ENCODE measurements around the gene NPHP4. TPM values are rescaled to one million over a fixed set of nuclear protein-coding genes. Genes with fewer than 3 reads are reported as not detected.

NPHP4 gene
- polyA plus RNA-seq, 1 of the 3 experiments (the other 2 are of a cell fraction): 7.0 TPM

DNA sequence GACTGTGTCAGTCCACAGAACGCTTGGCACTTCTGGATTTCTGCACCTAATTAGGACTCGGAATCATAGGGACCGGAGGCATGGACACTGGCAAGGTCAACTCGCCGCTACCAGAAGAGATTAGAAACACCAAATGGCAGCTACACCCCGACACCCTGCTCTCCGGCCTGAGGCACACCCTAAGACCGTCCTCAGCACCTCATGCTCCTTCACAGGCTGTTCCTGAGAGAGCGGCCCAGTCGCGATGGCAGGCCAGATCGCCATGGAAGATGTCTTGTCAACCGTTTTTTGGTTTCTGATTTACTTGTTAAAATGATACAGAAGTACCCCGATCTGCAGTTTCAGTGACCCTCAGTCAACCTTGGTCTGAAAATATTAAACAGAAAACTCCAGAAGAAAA lies 46.8 kb downstream of the NPHP4 start:
- no peaks in the 10 kb centered on the region for H4K20me1 ChIP-seq (ENCODE audit: insufficient read depth)
- ChIA-PET POLR2A (no interaction called here), CTCF (no interaction called here)
- no peak overlapping the region for H3K9ac ChIP-seq
- no peaks in the 10 kb centered on the region for H3K9me2 ChIP-seq
- H3F3A ChIP-seq (replicated peaks; ENCODE audit: insufficient read depth): no peaks in the 10 kb centered on the region
- no peaks in the 10 kb centered on the region for H3K79me2 ChIP-seq (ENCODE audit: insufficient read depth)
- no peak overlapping the region for H3K4me3 ChIP-seq (ENCODE audit: low read depth in 2 of 2, low read length in 1 of 2)
- no peak overlapping the region for H3K27ac ChIP-seq (ENCODE audit: low read depth in 2 of 2, low read length in 1 of 2)
- peaks cover 0 to 5% of the 10 kb centered on the region in 2 experiments; a peak in 1 of 4 replicates for H3K4me1 ChIP-seq (ENCODE audit: control insufficient read depth in 1 of 2, insufficient read depth in 2 of 2, low read depth in 1 of 2, low read length in 1 of 2)
- no peaks in the 10 kb centered on the region for H3K27me3 ChIP-seq (ENCODE audit: insufficient read depth)
- no peak overlapping the region for H2AFZ ChIP-seq (ENCODE audit: low read depth)
- WGBS (ENCODE audit: low lambda C conversion rate): 91% methylated on average over 10 of the region's 14 CpGs
- TF ChIP-seq, protein P1, sequence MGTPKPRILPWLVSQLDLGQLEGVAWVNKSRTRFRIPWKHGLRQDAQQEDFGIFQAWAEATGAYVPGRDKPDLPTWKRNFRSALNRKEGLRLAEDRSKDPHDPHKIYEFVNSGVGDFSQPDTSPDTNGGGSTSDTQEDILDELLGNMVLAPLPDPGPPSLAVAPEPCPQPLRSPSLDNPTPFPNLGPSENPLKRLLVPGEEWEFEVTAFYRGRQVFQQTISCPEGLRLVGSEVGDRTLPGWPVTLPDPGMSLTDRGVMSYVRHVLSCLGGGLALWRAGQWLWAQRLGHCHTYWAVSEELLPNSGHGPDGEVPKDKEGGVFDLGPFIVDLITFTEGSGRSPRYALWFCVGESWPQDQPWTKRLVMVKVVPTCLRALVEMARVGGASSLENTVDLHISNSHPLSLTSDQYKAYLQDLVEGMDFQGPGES (IDR thresholded peaks at IDR 0.05; ENCODE audit: low read depth, low read length): no peak
- no peak for TF ChIP-seq SIN3A (IDR thresholded peaks at IDR 0.05; ENCODE audit: borderline replicate concordance, low read depth, low read length)
- no peak for TF ChIP-seq RCOR1 (IDR thresholded peaks at IDR 0.05; ENCODE audit: low read length)
- no peak for TF ChIP-seq TAF1 (IDR thresholded peaks at IDR 0.05; ENCODE audit: borderline replicate concordance, low read depth, low read length)
- no peak for TF ChIP-seq MXI1 (IDR thresholded peaks at IDR 0.05; ENCODE audit: low read depth, low read length)
- TF ChIP-seq, protein P2, sequence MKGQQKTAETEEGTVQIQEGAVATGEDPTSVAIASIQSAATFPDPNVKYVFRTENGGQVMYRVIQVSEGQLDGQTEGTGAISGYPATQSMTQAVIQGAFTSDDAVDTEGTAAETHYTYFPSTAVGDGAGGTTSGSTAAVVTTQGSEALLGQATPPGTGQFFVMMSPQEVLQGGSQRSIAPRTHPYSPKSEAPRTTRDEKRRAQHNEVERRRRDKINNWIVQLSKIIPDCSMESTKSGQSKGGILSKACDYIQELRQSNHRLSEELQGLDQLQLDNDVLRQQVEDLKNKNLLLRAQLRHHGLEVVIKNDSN (IDR thresholded peaks at IDR 0.05; ENCODE audit: borderline replicate concordance, low read depth): no peak
- TF ChIP-seq GATA2 (CRISPR knock-in tag; IDR thresholded peaks at IDR 0.05): no peak
- TF ChIP-seq, protein P3, sequence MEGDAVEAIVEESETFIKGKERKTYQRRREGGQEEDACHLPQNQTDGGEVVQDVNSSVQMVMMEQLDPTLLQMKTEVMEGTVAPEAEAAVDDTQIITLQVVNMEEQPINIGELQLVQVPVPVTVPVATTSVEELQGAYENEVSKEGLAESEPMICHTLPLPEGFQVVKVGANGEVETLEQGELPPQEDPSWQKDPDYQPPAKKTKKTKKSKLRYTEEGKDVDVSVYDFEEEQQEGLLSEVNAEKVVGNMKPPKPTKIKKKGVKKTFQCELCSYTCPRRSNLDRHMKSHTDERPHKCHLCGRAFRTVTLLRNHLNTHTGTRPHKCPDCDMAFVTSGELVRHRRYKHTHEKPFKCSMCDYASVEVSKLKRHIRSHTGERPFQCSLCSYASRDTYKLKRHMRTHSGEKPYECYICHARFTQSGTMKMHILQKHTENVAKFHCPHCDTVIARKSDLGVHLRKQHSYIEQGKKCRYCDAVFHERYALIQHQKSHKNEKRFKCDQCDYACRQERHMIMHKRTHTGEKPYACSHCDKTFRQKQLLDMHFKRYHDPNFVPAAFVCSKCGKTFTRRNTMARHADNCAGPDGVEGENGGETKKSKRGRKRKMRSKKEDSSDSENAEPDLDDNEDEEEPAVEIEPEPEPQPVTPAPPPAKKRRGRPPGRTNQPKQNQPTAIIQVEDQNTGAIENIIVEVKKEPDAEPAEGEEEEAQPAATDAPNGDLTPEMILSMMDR (IDR thresholded peaks at IDR 0.05): no peak
- no peak for TF ChIP-seq EZH2phosphoT487 (IDR thresholded peaks at IDR 0.05; ENCODE audit: borderline replicate concordance, low read depth)
- no peak for TF ChIP-seq TEAD4 (IDR thresholded peaks at IDR 0.05; ENCODE audit: borderline replicate concordance, insufficient read depth)
- TF ChIP-seq MAX (IDR thresholded peaks at IDR 0.05; ENCODE audit: low read depth): no peak
- no peak for TF ChIP-seq POLR2AphosphoS5 (IDR thresholded peaks at IDR 0.05; ENCODE audit: low read depth, low read length)
- TF ChIP-seq, protein P4, sequence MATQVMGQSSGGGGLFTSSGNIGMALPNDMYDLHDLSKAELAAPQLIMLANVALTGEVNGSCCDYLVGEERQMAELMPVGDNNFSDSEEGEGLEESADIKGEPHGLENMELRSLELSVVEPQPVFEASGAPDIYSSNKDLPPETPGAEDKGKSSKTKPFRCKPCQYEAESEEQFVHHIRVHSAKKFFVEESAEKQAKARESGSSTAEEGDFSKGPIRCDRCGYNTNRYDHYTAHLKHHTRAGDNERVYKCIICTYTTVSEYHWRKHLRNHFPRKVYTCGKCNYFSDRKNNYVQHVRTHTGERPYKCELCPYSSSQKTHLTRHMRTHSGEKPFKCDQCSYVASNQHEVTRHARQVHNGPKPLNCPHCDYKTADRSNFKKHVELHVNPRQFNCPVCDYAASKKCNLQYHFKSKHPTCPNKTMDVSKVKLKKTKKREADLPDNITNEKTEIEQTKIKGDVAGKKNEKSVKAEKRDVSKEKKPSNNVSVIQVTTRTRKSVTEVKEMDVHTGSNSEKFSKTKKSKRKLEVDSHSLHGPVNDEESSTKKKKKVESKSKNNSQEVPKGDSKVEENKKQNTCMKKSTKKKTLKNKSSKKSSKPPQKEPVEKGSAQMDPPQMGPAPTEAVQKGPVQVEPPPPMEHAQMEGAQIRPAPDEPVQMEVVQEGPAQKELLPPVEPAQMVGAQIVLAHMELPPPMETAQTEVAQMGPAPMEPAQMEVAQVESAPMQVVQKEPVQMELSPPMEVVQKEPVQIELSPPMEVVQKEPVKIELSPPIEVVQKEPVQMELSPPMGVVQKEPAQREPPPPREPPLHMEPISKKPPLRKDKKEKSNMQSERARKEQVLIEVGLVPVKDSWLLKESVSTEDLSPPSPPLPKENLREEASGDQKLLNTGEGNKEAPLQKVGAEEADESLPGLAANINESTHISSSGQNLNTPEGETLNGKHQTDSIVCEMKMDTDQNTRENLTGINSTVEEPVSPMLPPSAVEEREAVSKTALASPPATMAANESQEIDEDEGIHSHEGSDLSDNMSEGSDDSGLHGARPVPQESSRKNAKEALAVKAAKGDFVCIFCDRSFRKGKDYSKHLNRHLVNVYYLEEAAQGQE (IDR thresholded peaks at IDR 0.05; ENCODE audit: low read depth, low read length): no peak
- no peak overlapping the region for H3K4me2 ChIP-seq
- H3K36me3 ChIP-seq (replicated peaks in 1 of 2; ENCODE audit: control insufficient read depth in 1 of 2, insufficient read depth in 2 of 2, low read length in 1 of 2): peaks cover 0 to 20% of the 10 kb centered on the region in 2 experiments
- no peaks in the 10 kb centered on the region for H3K9me3 ChIP-seq
- no peak for DNase-seq
